22Rv1 (cell line): ENCODE measurements around the gene TPI1.

Experiments
- ZFX ChIP-seq: fragments of 450-650 bp; IDR thresholded peaks from 2 replicates; pipeline ENCODE4 v1.6.1; 2017; ENCODE audit warnings: antibody characterized with exemption, borderline replicate concordance
- TF ChIP-seq, protein P1 (sequence below): fragments of 450-650 bp; IDR thresholded peaks from 2 replicates; pipeline ENCODE4 v1.5.1; 2017; ENCODE audit warnings: mild to moderate bottlenecking

GRCh38 chr12:6817662-6818157 is 49.6 kb upstream of the TPI1 start:
- TF ChIP-seq, protein P1, sequence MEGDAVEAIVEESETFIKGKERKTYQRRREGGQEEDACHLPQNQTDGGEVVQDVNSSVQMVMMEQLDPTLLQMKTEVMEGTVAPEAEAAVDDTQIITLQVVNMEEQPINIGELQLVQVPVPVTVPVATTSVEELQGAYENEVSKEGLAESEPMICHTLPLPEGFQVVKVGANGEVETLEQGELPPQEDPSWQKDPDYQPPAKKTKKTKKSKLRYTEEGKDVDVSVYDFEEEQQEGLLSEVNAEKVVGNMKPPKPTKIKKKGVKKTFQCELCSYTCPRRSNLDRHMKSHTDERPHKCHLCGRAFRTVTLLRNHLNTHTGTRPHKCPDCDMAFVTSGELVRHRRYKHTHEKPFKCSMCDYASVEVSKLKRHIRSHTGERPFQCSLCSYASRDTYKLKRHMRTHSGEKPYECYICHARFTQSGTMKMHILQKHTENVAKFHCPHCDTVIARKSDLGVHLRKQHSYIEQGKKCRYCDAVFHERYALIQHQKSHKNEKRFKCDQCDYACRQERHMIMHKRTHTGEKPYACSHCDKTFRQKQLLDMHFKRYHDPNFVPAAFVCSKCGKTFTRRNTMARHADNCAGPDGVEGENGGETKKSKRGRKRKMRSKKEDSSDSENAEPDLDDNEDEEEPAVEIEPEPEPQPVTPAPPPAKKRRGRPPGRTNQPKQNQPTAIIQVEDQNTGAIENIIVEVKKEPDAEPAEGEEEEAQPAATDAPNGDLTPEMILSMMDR = no peak
- no peak for TF ChIP-seq ZFX
